Suppressor macrophage (primary cell): ENCODE data around the gene CDK16.
A peak's percentile ranks its signal among the peaks of the same experiment; 100 is the strongest.

Experiments
- DNase-seq, 4 experiments: peaks; one replicate each; pipeline ENCODE4 v3.0.0-alpha.2; 2020 to 2022

The CDK16 gene

GRCh38 chrX:47209508-47210238, 8.8 kb upstream of the CDK16 start:
- DNase-seq, result no peak

GRCh38 chrX:47210661-47211425, 7.6 kb upstream of the CDK16 start:
- DNase-seq, result no peak

- DNase-seq, result no peak
Observed at GRCh38 chrX:47212381-47213293, 5.8 kb upstream of the CDK16 start.

GRCh38 chrX:47214435-47215077, 3.9 kb upstream of the CDK16 start:
- DNase-seq, result no peak

- no peak for DNase-seq
Observed at GRCh38 chrX:47215291-47215900, 3.1 kb upstream of the CDK16 start.

GRCh38 chrX:47216393-47216925, 2.0 kb upstream of the CDK16 start:
- no peak for DNase-seq

GRCh38 chrX:47217121-47217851, 1.2 kb upstream of the CDK16 start:
- peak; percentile 27 to 62 (median 47) for DNase-seq

GRCh38 chrX:47217852-47218279, 615 bp upstream of the CDK16 start:
- peak; percentile 96 to 98 (median 96) for DNase-seq

GRCh38 chrX:47218920-47219815, 687 bp downstream of the CDK16 start:
- peak; percentile 54 to 75 (median 64) for DNase-seq

- DNase-seq, result peak in 1 of 4 experiments; percentile 13
Observed at GRCh38 chrX:47221756-47222155, 3.3 kb downstream of the CDK16 start.

GRCh38 chrX:47222751-47223350, 4.4 kb downstream of the CDK16 start:
- no peak for DNase-seq

- DNase-seq, result no peak
Observed at GRCh38 chrX:47223476-47224250, 5.2 kb downstream of the CDK16 start.

- DNase-seq, result no peak
Observed at GRCh38 chrX:47224266-47224895, 5.9 kb downstream of the CDK16 start.

- DNase-seq, result no peak
Observed at GRCh38 chrX:47224896-47225290, 6.4 kb downstream of the CDK16 start.

GRCh38 chrX:47226071-47226470, 7.6 kb downstream of the CDK16 start:
- DNase-seq, result no peak

GRCh38 chrX:47226531-47227333, 8.3 kb downstream of the CDK16 start:
- DNase-seq, result no peak

- no peak for DNase-seq
Observed at GRCh38 chrX:47227334-47227583, 8.8 kb downstream of the CDK16 start.
